Immature natural killer cell (primary cell): ENCODE measurements around the gene AQP6. TPM values are rescaled to one million over a fixed set of nuclear protein-coding genes. Genes with fewer than 3 reads are reported as not detected.
A peak's percentile ranks its signal among the peaks of the same experiment; 100 is the strongest.

ENCODE experiments used
- DNase-seq, 3 donors: peaks; one replicate each; pipeline ENCODE4 v3.0.0; 2022; ENCODE audit warnings: mixed read lengths in 1 of 3
- H3K27ac Mint-ChIP-seq, 6 donors: one replicate each; pipeline ENCODE4 v1.8.0; 2020; ENCODE audit warnings: mixed read lengths in 6 of 6, mild to moderate bottlenecking in 5 of 6, inconsistent platforms in 4 of 6, moderate library complexity in 3 of 6
- H3K27me3 Mint-ChIP-seq, 3 donors: one replicate each; pipeline ENCODE4 v1.8.0; 2020 to 2021; ENCODE audit warnings: low read depth in 3 of 3, mild to moderate bottlenecking in 3 of 3, mixed read lengths in 3 of 3, moderate library complexity in 3 of 3, inconsistent platforms in 1 of 3
- H3K36me3 Mint-ChIP-seq, 3 donors: one replicate each; pipeline ENCODE4 v1.8.0; 2020; ENCODE audit warnings: mixed read lengths in 3 of 3, inconsistent platforms in 2 of 3, mild to moderate bottlenecking in 2 of 3
- H3K4me1 Mint-ChIP-seq, 2 donors: one replicate each; pipeline ENCODE4 v1.8.0; 2020; ENCODE audit warnings: inconsistent platforms in 2 of 2, mild to moderate bottlenecking in 2 of 2, mixed read lengths in 2 of 2, moderate library complexity in 1 of 2
- H3K4me3 Mint-ChIP-seq, 5 donors: one replicate each; pipeline ENCODE4 v1.8.0; 2020; ENCODE audit warnings: mild to moderate bottlenecking in 5 of 5, mixed read lengths in 5 of 5, inconsistent platforms in 3 of 5, moderate library complexity in 3 of 5
- H3K9me3 Mint-ChIP-seq, 6 donors: one replicate each; pipeline ENCODE4 v1.8.0; 2020; ENCODE audit warnings: mild to moderate bottlenecking in 6 of 6, mixed read lengths in 6 of 6, inconsistent platforms in 4 of 6, moderate library complexity in 3 of 6
- polyA plus RNA-seq, 3 donors: library from polyadenylated mRNA; unstranded; fragments of 300-500 nt; fragmentation: Illumina TruSeq; gene quantifications; one replicate each; pipeline ENCODE4 v1.2.3, GENCODE V29; 2021

Gene AQP6
- polyA plus RNA-seq, 3 donors from 2014 or later: not detected

DNA sequence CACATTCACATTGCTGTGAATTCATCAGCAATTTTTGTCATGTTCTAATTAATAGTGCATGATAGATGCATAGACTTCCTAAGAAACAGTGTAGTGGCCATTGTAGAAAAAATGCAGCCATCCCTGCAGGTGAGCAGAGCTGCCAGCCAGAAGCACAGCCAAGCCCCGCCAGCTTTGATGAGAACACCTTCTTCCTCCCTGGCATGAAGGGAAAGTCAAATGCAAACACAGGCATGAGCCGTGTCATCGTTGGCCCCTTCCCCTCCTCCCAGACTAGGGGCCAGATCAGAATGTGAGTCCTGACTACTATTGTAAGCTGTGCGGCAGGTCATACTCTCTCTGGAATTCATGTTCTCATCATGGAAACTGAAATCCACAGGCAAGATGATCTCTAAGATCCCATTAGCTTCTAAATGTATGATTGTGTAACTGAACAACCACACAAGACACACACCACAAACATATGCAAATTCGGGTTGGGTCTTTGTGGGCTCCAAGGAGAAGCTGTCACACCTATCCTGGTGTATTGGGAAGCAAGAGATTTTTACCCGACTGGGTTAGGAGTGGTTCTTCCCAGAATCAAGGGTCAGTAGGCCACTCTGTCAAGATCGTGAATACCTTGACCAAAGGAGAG is 25.0 kb upstream of the AQP6 start:
- peaks cover 3 to 5% (median 5%) of the 10 kb centered on the region in 3 donors for H3K27me3 Mint-ChIP-seq
- no peak overlapping the region for H3K27ac Mint-ChIP-seq
- H3K4me1 Mint-ChIP-seq: peaks cover 7 to 14% of the 10 kb centered on the region in 2 donors
- no peaks in the 10 kb centered on the region for H3K36me3 Mint-ChIP-seq
- DNase-seq: no peak
- no peak overlapping the region for H3K4me3 Mint-ChIP-seq
- no peaks in the 10 kb centered on the region for H3K9me3 Mint-ChIP-seq

DNA sequence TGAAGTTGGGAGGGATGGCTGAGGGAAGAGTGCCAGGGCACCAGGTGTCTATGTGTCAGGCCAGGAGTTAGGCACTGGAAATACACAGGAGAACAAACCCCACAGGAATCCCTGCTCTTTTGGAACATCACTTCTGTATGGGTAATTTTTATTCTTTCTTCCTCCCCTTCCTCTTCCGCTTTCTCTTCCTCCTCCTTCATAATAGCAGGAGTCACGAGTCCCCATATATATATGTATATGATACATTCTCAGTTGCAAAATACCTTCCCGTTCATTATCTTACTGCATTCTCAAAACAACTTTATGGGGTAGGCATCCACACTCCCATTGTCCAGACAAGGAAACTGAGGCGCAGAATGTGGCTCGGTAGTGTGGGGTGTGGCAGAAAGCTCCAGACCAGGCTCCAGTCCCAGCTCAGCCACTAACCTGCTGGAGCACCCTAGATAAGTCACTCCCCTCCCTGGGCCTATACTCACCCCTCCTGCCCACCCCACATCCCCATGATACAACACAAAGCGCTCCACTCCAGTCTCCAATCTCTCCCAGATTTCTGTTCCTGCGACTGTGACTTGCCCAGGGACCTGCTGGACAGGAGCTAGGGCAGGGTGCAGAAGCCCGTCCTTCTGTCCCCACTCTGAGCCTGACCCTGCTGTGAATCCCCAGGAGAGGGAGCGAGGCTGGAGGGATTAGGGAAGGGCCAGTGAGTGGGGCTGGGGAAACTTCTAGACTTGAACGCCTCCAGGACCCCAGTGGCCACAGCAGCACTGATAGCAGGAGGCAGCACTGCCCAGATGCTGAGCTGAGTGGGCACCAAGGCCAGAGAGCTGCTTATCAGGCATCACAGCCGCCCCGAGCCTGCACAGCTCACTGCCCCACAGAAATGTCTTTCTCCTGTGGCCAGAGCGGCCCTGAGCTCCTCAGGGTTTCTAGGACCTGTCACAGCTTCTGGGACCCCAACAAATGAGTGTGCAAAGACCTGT is 23.6 kb upstream of the AQP6 start:
- peaks cover 4 to 5% (median 5%) of the 10 kb centered on the region in 3 donors for H3K27me3 Mint-ChIP-seq
- H3K9me3 Mint-ChIP-seq: no peaks in the 10 kb centered on the region
- no peak for DNase-seq
- no peak overlapping the region for H3K27ac Mint-ChIP-seq
- H3K4me1 Mint-ChIP-seq: peaks cover 7 to 14% of the 10 kb centered on the region in 2 donors
- no peak overlapping the region for H3K4me3 Mint-ChIP-seq
- H3K36me3 Mint-ChIP-seq: no peaks in the 10 kb centered on the region

DNA sequence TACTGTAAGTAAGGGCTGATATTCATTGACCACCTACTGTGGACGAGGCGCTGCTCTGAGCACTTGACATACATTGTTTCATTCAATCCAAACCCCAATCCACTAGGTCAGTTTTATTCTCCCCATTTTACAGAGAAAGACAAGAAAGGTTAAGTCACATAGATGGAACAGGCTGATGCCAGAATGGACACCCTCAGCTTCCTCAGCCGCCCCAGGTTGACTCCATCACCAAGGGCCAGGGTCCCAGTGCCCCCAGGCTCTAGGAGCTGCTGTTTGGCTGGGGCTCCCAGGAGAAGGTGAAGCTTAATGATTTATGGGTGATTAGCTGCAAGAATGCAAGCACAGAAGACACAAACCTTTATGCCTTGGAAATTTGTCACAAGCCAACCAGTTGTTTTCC is 22.9 kb upstream of the AQP6 start:
- Mint-ChIP-seq H3K27me3 (peaks cover 5 to 10% (median 8%) of the 10 kb centered on the region in 3 donors), H3K9me3 (no peaks in the 10 kb centered on the region), H3K36me3 (no peaks in the 10 kb centered on the region), H3K27ac (no peak overlapping the region), H3K4me3 (no peak overlapping the region), H3K4me1 (peaks cover 7 to 14% of the 10 kb centered on the region in 2 donors)
- DNase-seq: no peak

DNA sequence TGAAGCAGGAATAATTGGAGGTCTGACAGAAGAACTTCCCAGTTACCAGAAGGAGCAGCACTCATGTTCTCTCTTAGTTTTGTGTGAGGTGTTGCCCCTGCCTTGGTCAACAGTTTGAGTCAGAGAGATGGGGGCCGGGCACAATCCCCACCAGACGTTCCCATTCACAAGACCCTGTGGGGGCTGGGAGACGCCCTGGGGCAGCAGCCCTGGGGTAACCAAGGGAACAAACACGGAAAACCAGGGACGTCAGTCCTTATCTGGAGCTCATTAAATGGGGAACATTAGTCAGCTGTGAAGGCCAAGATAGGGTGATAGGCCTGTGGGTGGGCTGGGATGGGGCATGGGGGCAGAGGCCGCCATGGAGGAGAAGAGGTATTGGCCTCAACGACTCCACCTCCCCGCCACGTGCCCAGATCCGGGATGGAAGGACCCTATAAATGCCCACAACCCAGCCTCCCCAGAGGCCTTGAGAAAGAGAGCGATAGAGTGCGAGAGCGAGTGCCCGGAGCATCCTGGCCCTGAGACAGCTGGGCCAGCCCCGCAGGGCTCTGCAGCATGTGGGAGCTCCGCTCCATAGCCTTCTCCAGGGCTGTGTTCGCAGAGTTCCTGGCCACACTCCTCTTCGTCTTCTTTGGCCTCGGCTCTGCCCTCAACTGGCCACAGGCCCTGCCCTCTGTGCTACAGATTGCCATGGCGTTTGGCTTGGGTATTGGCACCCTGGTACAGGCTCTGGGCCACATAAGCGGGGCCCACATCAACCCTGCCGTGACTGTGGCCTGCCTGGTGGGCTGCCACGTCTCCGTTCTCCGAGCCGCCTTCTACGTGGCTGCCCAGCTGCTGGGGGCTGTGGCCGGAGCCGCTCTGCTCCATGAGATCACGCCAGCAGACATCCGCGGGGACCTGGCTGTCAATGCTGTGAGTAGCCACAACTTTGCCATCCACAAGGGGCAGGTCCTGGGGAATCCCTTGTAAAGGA is 22.2 kb upstream of the AQP6 start, which contains the start of gene AQP2:
Gene AQP2 (plus strand): TSS at position 465 of the 979 bp plus-strand sequence. CDS start 94 bp downstream, at position 559.
- DNase-seq: no peak
- Mint-ChIP-seq H3K27ac (no peak within 1 kb of the TSS), H3K9me3 (no peaks in the 10 kb centered on the region), H3K27me3 (peaks cover 5 to 10% (median 9%) of the 10 kb centered on the region in 3 donors), H3K36me3 (no peaks in the 10 kb centered on the region), H3K4me1 (peaks cover 4 to 8% of the 10 kb centered on the region in 2 donors), H3K4me3 (no peak within 1 kb of the TSS)

DNA sequence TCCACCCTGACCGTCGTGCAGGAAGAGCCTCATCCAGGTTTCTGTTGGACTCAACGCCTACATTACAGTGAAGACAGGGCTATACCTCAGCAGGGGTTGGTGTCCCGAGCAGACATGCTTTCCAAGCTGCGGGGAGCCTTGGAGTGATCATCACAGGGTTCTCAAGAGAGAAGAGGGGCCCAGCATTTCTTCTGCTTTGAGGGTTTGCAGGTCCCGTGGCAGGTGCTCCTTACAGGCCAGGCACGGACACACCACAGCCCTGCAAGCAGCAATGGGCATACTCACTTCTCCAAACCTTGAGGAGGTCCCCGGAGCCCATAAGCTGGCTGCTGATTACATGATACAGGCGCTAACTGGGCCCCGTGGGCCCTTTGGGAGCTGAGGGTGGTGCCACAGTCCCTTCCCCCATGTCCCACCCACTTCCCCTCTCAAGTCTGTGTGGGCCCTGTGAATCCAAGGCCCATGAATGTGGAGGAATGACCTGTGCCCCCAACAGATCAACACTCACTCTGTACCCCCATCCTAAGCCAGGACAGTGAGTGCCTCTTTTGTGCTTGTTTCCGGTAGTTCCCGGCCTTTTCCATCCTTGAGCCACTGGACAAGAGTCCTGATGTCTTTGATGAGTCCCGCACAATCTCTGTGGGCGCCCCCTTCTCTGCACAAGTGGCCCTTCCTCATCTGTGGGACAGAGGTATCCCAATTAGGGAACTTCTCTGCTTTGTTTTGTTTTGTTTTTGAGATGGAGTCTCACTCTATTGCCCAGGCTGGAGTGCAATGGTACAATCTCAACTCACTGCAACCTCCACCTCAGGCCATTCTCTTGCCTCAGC is 21.1 kb upstream of the AQP6 start:
- Mint-ChIP-seq H3K9me3 (no peaks in the 10 kb centered on the region), H3K4me1 (no peaks in the 10 kb centered on the region), H3K27me3 (peaks cover 5 to 13% (median 6%) of the 10 kb centered on the region in 3 donors), H3K4me3 (no peak overlapping the region), H3K27ac (no peak overlapping the region), H3K36me3 (no peaks in the 10 kb centered on the region)
- no peak for DNase-seq

DNA sequence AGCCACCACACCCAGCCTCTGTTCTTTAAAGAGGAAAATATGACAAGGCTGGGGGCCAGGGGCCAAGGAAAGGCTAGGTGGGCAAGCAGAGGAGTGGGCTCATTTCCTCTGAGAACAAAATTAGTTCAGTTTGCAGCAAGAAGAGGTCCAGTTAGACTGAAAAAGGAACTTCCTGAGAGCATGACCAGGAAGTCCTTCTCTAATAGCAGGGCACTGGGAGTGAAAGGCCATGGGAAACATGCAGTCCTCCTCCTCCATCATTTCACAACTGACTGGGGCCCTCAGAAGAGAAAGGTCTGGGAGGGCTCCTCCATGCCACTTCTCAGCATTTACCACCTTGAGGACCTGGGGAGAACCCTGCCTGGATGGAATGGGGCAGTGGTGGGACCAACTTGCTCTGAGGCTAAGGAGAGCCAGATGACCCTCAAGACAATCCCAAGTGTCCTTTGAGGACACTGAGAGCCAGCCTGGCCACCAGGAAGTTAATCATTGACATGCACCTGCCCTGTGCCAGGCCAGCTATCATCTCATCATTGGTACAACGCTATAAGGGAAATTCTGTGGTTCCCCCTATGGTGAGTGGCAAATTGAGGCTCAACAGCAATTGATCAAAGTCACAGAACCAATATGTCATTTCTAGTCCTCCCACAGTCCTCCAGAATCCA is 20.2 kb upstream of the AQP6 start:
- H3K27me3 Mint-ChIP-seq: peaks cover 5 to 20% (median 10%) of the 10 kb centered on the region in 3 donors

DNA sequence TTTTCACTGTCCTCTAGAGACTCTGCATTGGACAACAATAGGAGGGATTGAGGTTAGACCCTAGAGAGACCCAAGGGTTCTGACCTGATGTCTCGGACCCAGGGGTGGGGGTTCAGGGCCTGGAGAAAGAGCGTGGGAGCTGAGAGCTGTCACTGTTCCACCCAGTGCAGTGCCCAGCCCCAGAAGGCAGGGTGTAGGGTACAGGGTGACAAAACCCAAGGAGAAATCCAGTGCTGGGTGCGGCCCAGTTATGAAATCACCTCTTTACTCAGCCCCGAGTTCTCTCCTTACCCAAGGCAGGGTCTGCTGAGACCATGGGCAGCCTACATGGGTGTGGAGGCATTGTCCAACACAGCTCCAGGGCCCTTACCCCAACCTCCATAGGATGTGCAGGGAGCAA is 19.6 kb upstream of the AQP6 start:
- DNase-seq: no peak
- H3K36me3 Mint-ChIP-seq: no peaks in the 10 kb centered on the region
- H3K27ac Mint-ChIP-seq: no peak overlapping the region
- H3K27me3 Mint-ChIP-seq: peaks cover 7 to 22% (median 10%) of the 10 kb centered on the region in 3 donors
- no peaks in the 10 kb centered on the region for H3K4me1 Mint-ChIP-seq
- no peaks in the 10 kb centered on the region for H3K9me3 Mint-ChIP-seq
- no peak overlapping the region for H3K4me3 Mint-ChIP-seq

More for the DNA sequence above, 20.2 kb upstream of the AQP6 start:
- no peaks in the 10 kb centered on the region for H3K36me3 Mint-ChIP-seq
- H3K27ac Mint-ChIP-seq: no peak overlapping the region
- no peak overlapping the region for H3K4me3 Mint-ChIP-seq
- no peaks in the 10 kb centered on the region for H3K9me3 Mint-ChIP-seq
- H3K4me1 Mint-ChIP-seq: no peaks in the 10 kb centered on the region
- DNase-seq: no peak

DNA sequence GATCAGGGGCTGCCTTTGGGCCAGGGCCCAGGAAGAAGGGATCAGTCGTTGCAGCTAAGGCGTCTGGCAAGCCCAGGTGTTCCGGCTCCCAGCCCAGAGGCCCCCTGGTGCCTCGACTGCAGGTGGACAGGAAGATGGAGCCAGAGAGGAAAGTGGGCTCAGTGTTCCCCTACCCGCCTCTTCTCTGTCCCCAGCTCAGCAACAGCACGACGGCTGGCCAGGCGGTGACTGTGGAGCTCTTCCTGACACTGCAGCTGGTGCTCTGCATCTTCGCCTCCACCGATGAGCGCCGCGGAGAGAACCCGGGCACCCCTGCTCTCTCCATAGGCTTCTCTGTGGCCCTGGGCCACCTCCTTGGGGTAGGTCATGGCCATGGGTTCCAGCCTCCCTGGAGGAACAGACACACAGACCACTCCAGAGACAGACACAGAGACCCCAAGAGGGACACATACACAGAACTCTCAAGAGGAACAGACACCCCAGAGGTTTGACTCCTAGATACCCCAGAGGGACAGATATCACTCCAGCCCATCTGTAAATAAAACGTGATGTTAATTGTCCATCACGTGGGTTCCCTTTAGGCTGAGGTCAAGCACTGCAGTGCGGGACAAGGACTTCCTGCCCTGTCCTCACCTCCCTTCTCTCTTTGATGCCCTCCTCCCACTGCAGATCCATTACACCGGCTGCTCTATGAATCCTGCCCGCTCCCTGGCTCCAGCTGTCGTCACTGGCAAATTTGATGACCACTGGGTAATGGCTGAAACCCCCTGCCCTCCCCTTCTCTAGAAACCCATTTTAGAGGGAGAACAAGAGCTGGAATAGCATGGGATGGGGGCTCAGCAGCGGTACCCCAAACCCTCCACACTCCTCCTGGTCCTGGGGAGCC is 18.5 kb upstream of the AQP6 start:
- no peak overlapping the region for H3K4me3 Mint-ChIP-seq
- peaks cover 11 to 24% (median 12%) of the 10 kb centered on the region in 3 donors for H3K27me3 Mint-ChIP-seq
- H3K27ac Mint-ChIP-seq: peak overlapping the region in 1 of 6 donors; percentile 11
- H3K36me3 Mint-ChIP-seq: no peaks in the 10 kb centered on the region
- DNase-seq: no peak
- no peaks in the 10 kb centered on the region for H3K9me3 Mint-ChIP-seq
- no peaks in the 10 kb centered on the region for H3K4me1 Mint-ChIP-seq

DNA sequence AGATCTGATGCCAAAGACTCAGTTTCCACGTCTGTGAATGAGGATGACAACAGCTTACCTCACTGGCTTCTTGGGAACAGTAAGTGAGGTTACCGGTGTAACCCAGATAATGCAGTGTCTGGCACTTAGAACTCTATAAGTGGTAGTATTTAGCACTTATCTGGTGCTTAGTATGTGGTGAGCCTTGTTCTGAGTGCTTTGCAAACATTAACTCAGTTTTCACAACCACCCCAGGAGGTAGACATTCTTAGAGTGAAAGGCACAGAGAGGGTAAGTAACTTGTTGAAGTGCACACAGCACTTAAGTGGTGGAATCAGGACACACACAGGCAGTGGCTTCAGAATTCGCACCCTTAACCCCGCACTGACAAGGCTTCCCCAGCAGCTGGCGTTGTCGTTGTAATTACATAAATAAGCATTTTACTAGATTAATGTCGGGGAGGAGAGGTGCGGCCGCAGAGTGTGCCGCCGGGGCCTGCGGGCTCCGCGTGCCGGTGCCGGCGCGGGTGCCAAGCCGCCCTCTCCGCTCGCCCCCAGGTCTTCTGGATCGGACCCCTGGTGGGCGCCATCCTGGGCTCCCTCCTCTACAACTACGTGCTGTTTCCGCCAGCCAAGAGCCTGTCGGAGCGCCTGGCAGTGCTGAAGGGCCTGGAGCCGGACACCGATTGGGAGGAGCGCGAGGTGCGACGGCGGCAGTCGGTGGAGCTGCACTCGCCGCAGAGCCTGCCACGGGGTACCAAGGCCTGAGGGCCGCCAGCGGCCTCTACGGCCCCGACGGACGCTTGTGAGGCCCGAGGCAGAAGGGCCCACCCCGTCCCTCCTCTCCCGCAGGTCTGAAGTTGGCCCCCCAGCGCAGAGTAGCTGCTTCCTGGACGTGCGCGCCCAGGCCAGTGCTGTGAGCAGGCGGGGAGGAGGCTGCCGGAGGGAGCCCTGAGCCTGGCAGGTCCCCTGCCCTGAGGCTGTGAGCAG is 17.6 kb upstream of the AQP6 start:
- Mint-ChIP-seq H3K27me3 (peaks cover 10 to 27% (median 18%) of the 10 kb centered on the region in 3 donors), H3K27ac (no peak overlapping the region), H3K36me3 (peaks cover 0 to under 1% (median 0%) of the 10 kb centered on the region in 3 donors), H3K4me3 (no peak overlapping the region), H3K9me3 (peaks cover 0 to under 1% (median 0%) of the 10 kb centered on the region in 6 donors), H3K4me1 (peaks cover 0 to under 1% of the 10 kb centered on the region in 2 donors)
- DNase-seq: no peak

DNA sequence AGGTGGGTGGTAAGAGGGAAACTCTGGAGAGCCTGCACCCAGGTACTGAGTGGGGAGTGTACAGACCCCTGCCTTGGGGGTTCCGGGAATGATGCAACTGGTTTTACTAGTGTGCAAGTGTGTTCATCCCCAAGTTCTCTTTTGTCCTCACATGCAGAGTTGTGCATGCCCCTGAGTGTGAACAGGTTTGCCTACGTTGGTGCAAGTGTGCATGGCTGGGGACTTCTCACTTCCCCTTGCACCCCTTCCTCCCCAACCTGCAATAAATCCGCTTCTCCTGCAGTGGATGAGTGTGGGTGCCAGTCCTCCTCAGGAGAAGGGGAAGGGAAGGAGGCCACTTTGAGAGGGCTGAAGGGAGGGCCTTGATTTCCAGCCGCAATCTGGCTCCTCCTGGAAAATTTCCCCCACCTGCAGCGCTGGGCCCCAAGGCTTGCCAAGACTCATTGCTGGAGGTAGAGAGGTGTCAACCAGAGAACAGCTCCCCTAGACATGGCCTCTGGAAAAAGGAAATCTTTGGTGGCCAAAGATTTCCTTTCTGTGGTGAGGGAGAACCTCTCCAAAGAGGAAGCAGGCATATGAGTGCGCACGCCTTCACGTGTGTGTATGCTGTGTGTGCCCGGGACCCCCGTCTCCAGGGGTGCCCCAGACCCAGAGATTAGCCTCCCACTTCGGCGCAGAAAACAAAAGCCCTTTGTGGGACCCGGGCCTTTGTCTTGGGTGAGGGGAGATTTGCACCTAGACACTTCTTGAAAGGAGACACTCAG is 16.7 kb upstream of the AQP6 start:
- Mint-ChIP-seq H3K4me1 (peaks cover 5 to 9% of the 10 kb centered on the region in 2 donors), H3K27me3 (peaks cover 11 to 29% (median 25%) of the 10 kb centered on the region in 3 donors), H3K27ac (no peak overlapping the region), H3K9me3 (peaks cover 0 to 6% (median 0%) of the 10 kb centered on the region in 6 donors), H3K36me3 (peaks cover 0 to 7% (median 4%) of the 10 kb centered on the region in 3 donors), H3K4me3 (no peak overlapping the region)
- DNase-seq: no peak
